GM19455 (cell line): ENCODE results near the gene INPP5A.

ENCODE experiments used
- ATAC-seq: cut with Tn5 transposase; IDR thresholded peaks from one replicate; pipeline ENCODE4 v1.9.1; 2021; ENCODE audit not compliant: unreplicated experiment

The INPP5A gene

GRCh38 chr10:132776186-132776585, 238.6 kb downstream of the INPP5A start:
- no peak for ATAC-seq

- ATAC-seq: no peak
These were observed 239.2 kb downstream of the INPP5A start for GRCh38 chr10:132776821-132777220.

GRCh38 chr10:132777441-132777840, 239.9 kb downstream of the INPP5A start:
- ATAC-seq: no peak

- no peak for ATAC-seq
These were observed 242.1 kb downstream of the INPP5A start for GRCh38 chr10:132779549-132780294.

- ATAC-seq: no peak
These were observed 242.8 kb downstream of the INPP5A start for GRCh38 chr10:132780356-132780755.

GRCh38 chr10:132781556-132781955, 244.0 kb downstream of the INPP5A start:
- ATAC-seq: no peak

GRCh38 chr10:132783165-132783939, 245.8 kb downstream of the INPP5A start:
- no peak for ATAC-seq

GRCh38 chr10:132783940-132784865, 246.6 kb downstream of the INPP5A start:
- ATAC-seq: no peak

- ATAC-seq: no peak
These were observed 247.5 kb downstream of the INPP5A start for GRCh38 chr10:132784866-132785722.

- ATAC-seq: no peak
These were observed 248.3 kb downstream of the INPP5A start, which contains the start of gene NKX6-2 for GRCh38 chr10:132785723-132786475. TSS of gene NKX6-2 (minus strand) at chr10:132786147. CDS start at chr10:132785948, 199 bp downstream.

- ATAC-seq: no peak
These were observed 248.9 kb downstream of the INPP5A start for GRCh38 chr10:132786476-132786883.

- no peak for ATAC-seq
These were observed 249.4 kb downstream of the INPP5A start for GRCh38 chr10:132786884-132787494.

GRCh38 chr10:132787495-132788179, 250.1 kb downstream of the INPP5A start:
- ATAC-seq: no peak

GRCh38 chr10:132788180-132788830, 250.7 kb downstream of the INPP5A start:
- no peak for ATAC-seq

GRCh38 chr10:132788831-132789219, 251.2 kb downstream of the INPP5A start:
- ATAC-seq: no peak

GRCh38 chr10:132789659-132790148, 252.1 kb downstream of the INPP5A start:
- ATAC-seq: no peak

GRCh38 chr10:132790470-132790869, 252.9 kb downstream of the INPP5A start:
- no peak for ATAC-seq
